HCT116 (cell line): Measurements from ENCODE around the gene ZNF665. TPM values are rescaled to one million over a fixed set of nuclear protein-coding genes. Genes with fewer than 3 reads are reported as not detected.

Source experiments
- ATAC-seq: fragments of 200-7000 bp; cut with Tn5 transposase; 2 replicates; pipeline ENCODE4 v1.9.1; 2020; ENCODE audit warnings: mild to moderate bottlenecking, moderate library complexity
- BruUV-seq: library from RNA; stranded (reverse); fragments of 400-500 nt; replicated peaks from 2 replicates; lab custom pipeline; 2021; lab: Mats Ljungman, UMichigan
- CTCF ChIA-PET: fragments of 300-600 bp; sonication (Branson Sonifier 250); formaldehyde crosslinking; loops from one replicate; lab custom pipeline; 2021; ENCODE audit warnings: antibody characterized with exemption; lab: Charles Lee
- POLR2A ChIA-PET: fragments of 300-600, 350-600 bp; sonication (Branson Sonifier 250); formaldehyde crosslinking; loops from one replicate; lab custom pipeline; 2021; ENCODE audit warnings: antibody characterized with exemption; lab: Charles Lee
- RAD21 ChIA-PET, 2 experiments: fragments of 300-600 bp; sonication (Branson Sonifier 250); formaldehyde crosslinking; loops; one replicate each; lab custom pipeline; 2023; ENCODE audit warnings: low total read pairs in 2 of 2; ENCODE audit not compliant: uncharacterized antibody in 2 of 2, unreplicated experiment in 2 of 2, low non-redundant PET in 1 of 2; lab: Charles Lee
- DNase-seq: peaks from one replicate; pipeline ENCODE4 v3.0.0-alpha.2; 2010; ENCODE audit warnings: low read depth, low spot score
- H2AFZ ChIP-seq: fragments of 200-600 bp; shearing (Covaris generic), sonication (generic); 2 replicates; pipeline ENCODE4 v1.6.1; 2017; ENCODE audit warnings: low read depth, mixed run types, mixed read lengths, antibody characterized with exemption, low read length; ENCODE audit not compliant: poor library complexity, severe bottlenecking
- H3K27ac ChIP-seq: 2 replicates; pipeline ENCODE4 v1.5.1; 2012; ENCODE audit warnings: low read depth, low read length
- H3K27me3 ChIP-seq: fragments of 200-600 bp; sonication (generic); 2 replicates; pipeline ENCODE4 v1.6.1; 2016; ENCODE audit warnings: mixed run types, low read length, mixed read lengths; ENCODE audit not compliant: insufficient read depth
- H3K36me3 ChIP-seq, 2 experiments: fragments of 200-500 bp in 1 of 2; fragments of 200-600 bp in 1 of 2; sonication (Bioruptor generic) in 1 of 2; sonication (generic) in 1 of 2; 2 replicates each; pipeline versions ENCODE4 v1.5.1 to v1.6.1; 2014 to 2016; ENCODE audit warnings: low read length in 2 of 2, inconsistent platforms in 1 of 2, mixed read lengths in 1 of 2, mixed run types in 1 of 2; ENCODE audit not compliant: insufficient read depth in 2 of 2, control insufficient read depth in 1 of 2
- H3K4me1 ChIP-seq, 2 experiments: fragments of 200-600 bp in 1 of 2; sonication (generic) in 1 of 2; 2 replicates each; pipeline versions ENCODE4 v1.5.1 to v1.6.1; 2012 to 2017; ENCODE audit warnings: low read length in 2 of 2, inconsistent platforms in 1 of 2, mild to moderate bottlenecking in 1 of 2, mixed read lengths in 1 of 2, mixed run types in 1 of 2, moderate library complexity in 1 of 2; ENCODE audit not compliant: insufficient read depth in 2 of 2, control insufficient read depth in 1 of 2
- H3K4me2 ChIP-seq: fragments of 200-600 bp; sonication (generic); 2 replicates; pipeline ENCODE4 v1.6.1; 2017; ENCODE audit warnings: mixed run types, low read length, mixed read lengths
- H3K4me3 ChIP-seq, 2 experiments: fragments of 200-600 bp in 1 of 2; sonication (generic) in 1 of 2; replicated peaks in 1 of 2; 2 replicates each; pipeline ENCODE4 v1.5.1; 2011 to 2016; ENCODE audit warnings: low read length in 2 of 2, control low read depth in 1 of 2, low read depth in 1 of 2, mild to moderate bottlenecking in 1 of 2, mixed read lengths in 1 of 2, mixed run types in 1 of 2
- H3K79me2 ChIP-seq: fragments of 200-600 bp; sonication (generic); 2 replicates; pipeline ENCODE4 v1.6.1; 2017; ENCODE audit warnings: mild to moderate bottlenecking, mixed run types, low read length, moderate library complexity, mixed read lengths; ENCODE audit not compliant: insufficient read depth
- H3K9ac ChIP-seq: fragments of 200-600 bp; sonication (generic); 2 replicates; pipeline ENCODE4 v1.6.1; 2016; ENCODE audit warnings: low read length, mixed read lengths
- H3K9me2 ChIP-seq: fragments of 200-600 bp; sonication (generic), shearing (Covaris generic); 2 replicates; pipeline ENCODE4 v1.6.1; 2017; ENCODE audit warnings: mixed run types, mild to moderate bottlenecking, moderate library complexity; ENCODE audit not compliant: insufficient read depth
- H3K9me3 ChIP-seq, 2 experiments: fragments of 200-500 bp in 1 of 2; fragments of 200-600 bp in 1 of 2; sonication (Bioruptor generic) in 1 of 2; sonication (generic) in 1 of 2; 2 replicates each; pipeline ENCODE4 v1.6.1; 2014 to 2017; ENCODE audit warnings: low read length in 2 of 2, mixed read lengths in 2 of 2, inconsistent platforms in 1 of 2, low read depth in 1 of 2, mild to moderate bottlenecking in 1 of 2, mixed run types in 1 of 2, moderate library complexity in 1 of 2; ENCODE audit not compliant: control insufficient read depth in 1 of 2, insufficient read depth in 1 of 2
- H4K20me1 ChIP-seq: fragments of 200-600 bp; sonication (generic), shearing (Covaris generic); 2 replicates; pipeline ENCODE4 v1.6.1; 2017; ENCODE audit warnings: mixed run types, mild to moderate bottlenecking, moderate library complexity; ENCODE audit not compliant: insufficient read depth
- ATF3 ChIP-seq: IDR thresholded peaks from 2 replicates; pipeline ENCODE4 v1.6.1; 2012
- CEBPB ChIP-seq: IDR thresholded peaks from 2 replicates; pipeline ENCODE4 v1.6.1; 2012; ENCODE audit warnings: low read depth
- EGR1 ChIP-seq: IDR thresholded peaks from 2 replicates; pipeline ENCODE4 v1.6.1; 2012; ENCODE audit warnings: low read depth
- ELF1 ChIP-seq: IDR thresholded peaks from 2 replicates; pipeline ENCODE4 v1.6.1; 2012; ENCODE audit warnings: low read depth, borderline replicate concordance
- EZH2phosphoT487 ChIP-seq: fragments of 200-600 bp; IDR thresholded peaks from 2 replicates; pipeline ENCODE4 v1.6.1; 2018; ENCODE audit warnings: antibody characterized with exemption, borderline replicate concordance
- MAX ChIP-seq: IDR thresholded peaks from 2 replicates; pipeline ENCODE4 v1.6.1; 2012
- POLR2AphosphoS5 ChIP-seq: IDR thresholded peaks from 2 replicates; pipeline ENCODE4 v1.6.1; 2011; ENCODE audit warnings: mild to moderate bottlenecking, low read depth, low read length, moderate library complexity
- RAD21 ChIP-seq: IDR thresholded peaks from 2 replicates; pipeline ENCODE4 v1.6.1; 2012; ENCODE audit warnings: low read depth, mild to moderate bottlenecking
- SP1 ChIP-seq: IDR thresholded peaks from 2 replicates; pipeline ENCODE4 v1.6.1; 2012; ENCODE audit warnings: low read depth
- YY1 ChIP-seq: IDR thresholded peaks from 2 replicates; pipeline ENCODE4 v1.6.1; 2011; ENCODE audit warnings: low read length, low read depth, moderate library complexity, mild to moderate bottlenecking; ENCODE audit not compliant: insufficient replicate concordance; ENCODE audit errors: extremely low read depth
- ZBTB33 ChIP-seq: IDR thresholded peaks from 2 replicates; pipeline ENCODE4 v1.6.1; 2011; ENCODE audit warnings: mild to moderate bottlenecking, low read length, moderate library complexity; ENCODE audit not compliant: insufficient replicate concordance; ENCODE audit errors: extremely low read depth
- ZNF274 ChIP-seq: fragments of 200-500 bp; sonication (Bioruptor generic); IDR thresholded peaks from 2 replicates; pipeline ENCODE4 v1.6.1; 2014; ENCODE audit warnings: mild to moderate bottlenecking, low read depth, low read length, inconsistent platforms
- intact Hi-C: fragments of 100-400 bp; cut with micrococcal nuclease; formaldehyde crosslinking; loops from 2 replicates; pipeline ENCODE4 v1.10.0; 2022
- total RNA-seq: library from RNA; stranded (reverse); gene quantifications from one replicate; pipeline ENCODE4 v1.2.1, GENCODE V29; 2021; ENCODE audit not compliant: unreplicated experiment
- TF ChIP-seq, protein P1 (sequence below): IDR thresholded peaks from 2 replicates; pipeline ENCODE4 v1.6.1; 2012; ENCODE audit warnings: low read depth

ZNF665 gene
- total RNA-seq, 1 experiment from 2014 or later: 0.44 TPM

DNA sequence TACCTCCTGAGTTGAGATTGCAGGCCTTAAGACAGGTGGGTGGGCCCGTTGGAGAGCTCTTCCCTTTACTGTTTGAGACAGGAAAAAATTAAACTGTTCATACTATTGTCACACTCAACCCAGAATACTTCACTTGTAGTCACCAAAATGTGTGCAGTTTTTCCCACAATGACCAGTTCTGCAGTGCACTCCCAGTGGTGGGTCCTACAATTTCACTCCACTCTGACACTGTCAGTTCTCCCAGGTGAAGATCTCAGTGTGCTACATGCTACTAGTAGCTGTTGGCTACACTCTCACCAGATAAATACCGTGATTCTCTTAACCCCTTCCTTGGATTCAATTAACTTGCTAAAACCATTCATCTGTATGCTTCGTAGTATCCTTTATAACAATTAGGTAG is 2.9 kb downstream of the ZNF665 start:
- H3K36me3 ChIP-seq: no peaks in the 10 kb centered on the region
- no peak for ATAC-seq
- H3K9me3 ChIP-seq: peaks cover 0 to 8% of the 10 kb centered on the region in 2 experiments; a peak in 2 of 4 replicates
- intact Hi-C loops: loop anchor here (10.0 kb wide), 2 partner anchors 175 to 555 kb away; partner anchors contain the start of gene ZNF525
- POLR2A ChIA-PET: no interaction called here
- no peak for TF ChIP-seq SP1
- TF ChIP-seq MAX: no peak
- TF ChIP-seq POLR2AphosphoS5: no peak
- TF ChIP-seq EGR1: no peak
- no peak for TF ChIP-seq CEBPB
- TF ChIP-seq RAD21: no peak
- TF ChIP-seq, protein P1, sequence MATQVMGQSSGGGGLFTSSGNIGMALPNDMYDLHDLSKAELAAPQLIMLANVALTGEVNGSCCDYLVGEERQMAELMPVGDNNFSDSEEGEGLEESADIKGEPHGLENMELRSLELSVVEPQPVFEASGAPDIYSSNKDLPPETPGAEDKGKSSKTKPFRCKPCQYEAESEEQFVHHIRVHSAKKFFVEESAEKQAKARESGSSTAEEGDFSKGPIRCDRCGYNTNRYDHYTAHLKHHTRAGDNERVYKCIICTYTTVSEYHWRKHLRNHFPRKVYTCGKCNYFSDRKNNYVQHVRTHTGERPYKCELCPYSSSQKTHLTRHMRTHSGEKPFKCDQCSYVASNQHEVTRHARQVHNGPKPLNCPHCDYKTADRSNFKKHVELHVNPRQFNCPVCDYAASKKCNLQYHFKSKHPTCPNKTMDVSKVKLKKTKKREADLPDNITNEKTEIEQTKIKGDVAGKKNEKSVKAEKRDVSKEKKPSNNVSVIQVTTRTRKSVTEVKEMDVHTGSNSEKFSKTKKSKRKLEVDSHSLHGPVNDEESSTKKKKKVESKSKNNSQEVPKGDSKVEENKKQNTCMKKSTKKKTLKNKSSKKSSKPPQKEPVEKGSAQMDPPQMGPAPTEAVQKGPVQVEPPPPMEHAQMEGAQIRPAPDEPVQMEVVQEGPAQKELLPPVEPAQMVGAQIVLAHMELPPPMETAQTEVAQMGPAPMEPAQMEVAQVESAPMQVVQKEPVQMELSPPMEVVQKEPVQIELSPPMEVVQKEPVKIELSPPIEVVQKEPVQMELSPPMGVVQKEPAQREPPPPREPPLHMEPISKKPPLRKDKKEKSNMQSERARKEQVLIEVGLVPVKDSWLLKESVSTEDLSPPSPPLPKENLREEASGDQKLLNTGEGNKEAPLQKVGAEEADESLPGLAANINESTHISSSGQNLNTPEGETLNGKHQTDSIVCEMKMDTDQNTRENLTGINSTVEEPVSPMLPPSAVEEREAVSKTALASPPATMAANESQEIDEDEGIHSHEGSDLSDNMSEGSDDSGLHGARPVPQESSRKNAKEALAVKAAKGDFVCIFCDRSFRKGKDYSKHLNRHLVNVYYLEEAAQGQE: no peak
- no peak for TF ChIP-seq ELF1
- no peak for TF ChIP-seq YY1
- TF ChIP-seq ZNF274: no peak
- TF ChIP-seq ATF3: no peak
- TF ChIP-seq ZBTB33: no peak
- TF ChIP-seq EZH2phosphoT487: no peak
- TF ChIP-seq, all 23 proteins: peak for 0
- RAD21 ChIA-PET: no interaction called here
- Histone ChIP-seq H3K27ac (no peak overlapping the region), H3K4me2 (no peak overlapping the region), H3K4me1 (no peaks in the 10 kb centered on the region), H3K4me3 (no peak overlapping the region), H4K20me1 (no peaks in the 10 kb centered on the region), H3K9ac (no peak overlapping the region), H3K9me2 (no peaks in the 10 kb centered on the region), H3K27me3 (no peaks in the 10 kb centered on the region), H3K79me2 (no peaks in the 10 kb centered on the region), H2AFZ (no peak overlapping the region)
- CTCF ChIA-PET: no interaction called here
- BruUV-seq: no TSS peak
- DNase-seq: no peak
